Upper lobe of left lung (tissue), 4 donors: ENCODE results near the gene KIF1C.

Source experiments
- CTCF ChIP-seq, 6 experiments: fragments of 450-650 bp in 4 of 6; fragments of 200-600 bp in 2 of 6; sonication (generic) in 2 of 6; IDR thresholded peaks; one replicate each; pipeline ENCODE4 v1.5.1; 2016 to 2019; ENCODE audit warnings: antibody characterized with exemption in 6 of 6
- POLR2A ChIP-seq, 4 donors: fragments of 450-650 bp; IDR thresholded peaks; one replicate each; pipeline ENCODE4 v1.5.1; 2016 to 2017; ENCODE audit warnings: antibody characterized with exemption in 4 of 4, mild to moderate bottlenecking in 2 of 4

DNA sequence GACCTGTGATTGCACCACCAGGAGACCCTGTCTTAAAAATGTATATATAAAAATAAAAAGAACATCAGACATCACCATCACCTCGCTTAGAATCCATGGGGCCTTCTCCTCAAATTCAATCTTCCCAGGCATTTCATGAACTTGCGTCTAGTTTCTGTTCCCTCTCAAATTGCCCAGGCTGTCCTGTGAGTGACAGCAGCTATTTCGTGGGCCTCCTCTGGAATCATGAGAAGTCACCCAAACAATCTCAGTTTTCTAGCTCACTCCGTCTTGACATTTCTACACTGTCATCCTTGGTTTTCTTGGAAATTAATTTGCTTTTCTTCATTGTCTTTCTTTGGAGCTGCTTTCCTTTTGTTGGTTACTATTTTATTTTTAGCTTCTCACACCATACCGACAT is 30.2 kb downstream of the KIF1C start:
- TF ChIP-seq CTCF (IDR thresholded peaks at IDR 0.05) (no peak), POLR2A (IDR thresholded peaks at IDR 0.05) (no peak)
